Tibial nerve (tissue), 4 donors: Measurements from ENCODE around the gene SLC51B.

Experiments used
- CTCF ChIP-seq, 5 experiments: fragments of 200-600 bp in 3 of 5; fragments of 450-650 bp in 2 of 5; sonication (generic) in 3 of 5; IDR thresholded peaks; one replicate each; pipeline ENCODE4 v1.5.1; 2016 to 2019; ENCODE audit warnings: antibody characterized with exemption in 5 of 5, mild to moderate bottlenecking in 3 of 5, moderate library complexity in 2 of 5
- EP300 ChIP-seq, 2 donors: sonication (generic); formaldehyde crosslinking; IDR thresholded peaks; one replicate each; pipeline ENCODE4 v1.6.1; 2017; ENCODE audit warnings: antibody characterized with exemption in 2 of 2, mild to moderate bottlenecking in 1 of 2

GRCh38 chr15:65004993-65005392 is 40.2 kb upstream of the SLC51B start:
- TF ChIP-seq CTCF (IDR thresholded peaks at IDR 0.05) = no peak
- TF ChIP-seq EP300 (IDR thresholded peaks at IDR 0.05) = no peak
